Measurements from ENCODE around the gene CACNA2D4.

Gene CACNA2D4

GRCh38 chr12:1888923-1889322, 29.5 kb downstream of the CACNA2D4 start:
- TF ChIP-seq ZFX (IDR thresholded peaks at IDR 0.05) (no peak), CTCF (conservative IDR thresholded peaks at IDR 0.05) (no peak)
- no peak overlapping the region for H3K27ac ChIP-seq

GRCh38 chr12:1886396-1887008, 31.9 kb downstream of the CACNA2D4 start:
- no peak for TF ChIP-seq CTCF (conservative IDR thresholded peaks at IDR 0.05)
- TF ChIP-seq ZFX (IDR thresholded peaks at IDR 0.05) = no peak
- no peak overlapping the region for H3K27ac ChIP-seq

GRCh38 chr12:1885599-1886245, 32.7 kb downstream of the CACNA2D4 start:
- H3K27ac ChIP-seq = no peak overlapping the region
- no peak for TF ChIP-seq CTCF (conservative IDR thresholded peaks at IDR 0.05)

- TF ChIP-seq ZFX (IDR thresholded peaks at IDR 0.05) = no peak
- TF ChIP-seq CTCF (conservative IDR thresholded peaks at IDR 0.05) = no peak
- no peak overlapping the region for H3K27ac ChIP-seq
These were observed 33.3 kb downstream of the CACNA2D4 start for GRCh38 chr12:1885082-1885596.

- H3K27ac ChIP-seq = no peak overlapping the region
- TF ChIP-seq ZFX (IDR thresholded peaks at IDR 0.05) (no peak), CTCF (conservative IDR thresholded peaks at IDR 0.05) (no peak)
These were observed 33.8 kb downstream of the CACNA2D4 start for GRCh38 chr12:1884651-1885050.

- H3K27ac ChIP-seq = no peak overlapping the region
- TF ChIP-seq ZFX (IDR thresholded peaks at IDR 0.05) (no peak), CTCF (conservative IDR thresholded peaks at IDR 0.05) (no peak)
These were observed 34.9 kb downstream of the CACNA2D4 start for GRCh38 chr12:1883513-1883912.

- TF ChIP-seq ZFX (IDR thresholded peaks at IDR 0.05) (no peak), CTCF (conservative IDR thresholded peaks at IDR 0.05) (no peak)
- no peak overlapping the region for H3K27ac ChIP-seq
These were observed 35.5 kb downstream of the CACNA2D4 start for GRCh38 chr12:1882850-1883470.
